PC-3 (cell line): ENCODE results near the gene TEX19.

Experiments
- EZH2 ChIP-seq: fragments of 300-600 bp; sonication (generic); IDR thresholded peaks from one replicate; pipeline ENCODE4 v1.6.1; 2017; ENCODE audit warnings: antibody characterized with exemption, mild to moderate bottlenecking, low read length; ENCODE audit not compliant: unreplicated experiment
- EZH2phosphoT487 ChIP-seq: fragments of 300-600 bp; sonication (generic); IDR thresholded peaks from 2 replicates; pipeline ENCODE4 v1.6.1; 2018; ENCODE audit warnings: mild to moderate bottlenecking, antibody characterized with exemption, low read length, borderline replicate concordance
- TF ChIP-seq, protein P1 (sequence below): fragments of 300-600 bp; sonication (generic); conservative IDR thresholded peaks from 2 replicates; pipeline ENCODE4 v1.5.1; 2017; ENCODE audit warnings: antibody characterized with exemption, low read depth, mild to moderate bottlenecking, low read length

DNA sequence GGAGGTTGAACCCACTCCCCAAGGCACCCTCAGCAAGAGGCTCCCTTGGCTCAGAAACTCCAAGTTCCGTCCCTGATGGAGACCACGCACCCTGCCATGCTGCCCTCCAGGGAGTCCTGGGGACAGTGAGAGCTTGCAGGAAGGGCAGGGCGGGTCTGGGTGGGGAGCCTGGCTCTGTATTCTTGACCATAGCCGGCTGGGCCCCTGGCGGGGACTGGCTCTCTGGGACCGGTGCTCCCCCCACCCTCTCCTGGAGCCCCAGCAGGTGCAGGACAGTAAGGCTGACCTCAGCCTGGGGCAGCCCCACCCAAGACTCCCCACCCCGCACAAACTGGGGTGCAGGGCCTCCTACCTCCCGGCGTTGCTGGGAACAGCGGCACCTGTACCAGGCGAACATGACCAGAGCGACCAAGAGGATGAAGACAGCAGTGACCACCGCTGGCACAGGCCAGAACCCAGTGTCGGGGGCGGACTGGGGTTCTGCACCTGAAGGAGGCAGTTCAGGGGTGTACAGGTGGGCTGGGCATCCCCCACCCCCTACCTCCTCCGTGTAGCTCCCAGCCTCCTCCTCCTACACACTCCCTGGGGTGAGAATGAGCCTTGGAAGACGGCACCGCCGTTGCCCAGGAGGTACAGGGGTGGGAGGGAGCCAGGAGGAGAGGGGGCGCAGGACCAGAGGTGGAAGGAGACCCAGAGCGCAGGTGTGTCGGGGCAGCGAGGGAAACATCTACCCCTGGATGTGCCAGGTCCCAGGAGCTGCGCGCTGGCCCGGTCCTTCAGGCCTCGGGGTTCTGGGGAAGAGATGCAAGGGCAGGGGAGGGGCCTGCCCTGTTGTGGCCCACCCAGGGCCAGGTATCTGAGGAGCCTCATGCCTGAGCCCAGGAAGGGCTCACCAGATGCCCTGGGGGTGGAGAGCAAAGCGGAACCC is 36.3 kb upstream of the TEX19 start:
- TF ChIP-seq, protein P1, sequence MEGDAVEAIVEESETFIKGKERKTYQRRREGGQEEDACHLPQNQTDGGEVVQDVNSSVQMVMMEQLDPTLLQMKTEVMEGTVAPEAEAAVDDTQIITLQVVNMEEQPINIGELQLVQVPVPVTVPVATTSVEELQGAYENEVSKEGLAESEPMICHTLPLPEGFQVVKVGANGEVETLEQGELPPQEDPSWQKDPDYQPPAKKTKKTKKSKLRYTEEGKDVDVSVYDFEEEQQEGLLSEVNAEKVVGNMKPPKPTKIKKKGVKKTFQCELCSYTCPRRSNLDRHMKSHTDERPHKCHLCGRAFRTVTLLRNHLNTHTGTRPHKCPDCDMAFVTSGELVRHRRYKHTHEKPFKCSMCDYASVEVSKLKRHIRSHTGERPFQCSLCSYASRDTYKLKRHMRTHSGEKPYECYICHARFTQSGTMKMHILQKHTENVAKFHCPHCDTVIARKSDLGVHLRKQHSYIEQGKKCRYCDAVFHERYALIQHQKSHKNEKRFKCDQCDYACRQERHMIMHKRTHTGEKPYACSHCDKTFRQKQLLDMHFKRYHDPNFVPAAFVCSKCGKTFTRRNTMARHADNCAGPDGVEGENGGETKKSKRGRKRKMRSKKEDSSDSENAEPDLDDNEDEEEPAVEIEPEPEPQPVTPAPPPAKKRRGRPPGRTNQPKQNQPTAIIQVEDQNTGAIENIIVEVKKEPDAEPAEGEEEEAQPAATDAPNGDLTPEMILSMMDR = no peak
- TF ChIP-seq EZH2phosphoT487 (no peak), EZH2 (no peak)
